ENCODE measurements around the gene ABCC3. TPM values are rescaled to one million over a fixed set of nuclear protein-coding genes. Genes with fewer than 3 reads are reported as not detected.

ABCC3 gene
- total and polyA plus RNA-seq, 9 of the 15 experiments (the other 6 are each of a cell fraction or from before 2014, with no cell fraction given), result 0.03 to 1.6 (median 0.42) TPM; not detected in 5

DNA sequence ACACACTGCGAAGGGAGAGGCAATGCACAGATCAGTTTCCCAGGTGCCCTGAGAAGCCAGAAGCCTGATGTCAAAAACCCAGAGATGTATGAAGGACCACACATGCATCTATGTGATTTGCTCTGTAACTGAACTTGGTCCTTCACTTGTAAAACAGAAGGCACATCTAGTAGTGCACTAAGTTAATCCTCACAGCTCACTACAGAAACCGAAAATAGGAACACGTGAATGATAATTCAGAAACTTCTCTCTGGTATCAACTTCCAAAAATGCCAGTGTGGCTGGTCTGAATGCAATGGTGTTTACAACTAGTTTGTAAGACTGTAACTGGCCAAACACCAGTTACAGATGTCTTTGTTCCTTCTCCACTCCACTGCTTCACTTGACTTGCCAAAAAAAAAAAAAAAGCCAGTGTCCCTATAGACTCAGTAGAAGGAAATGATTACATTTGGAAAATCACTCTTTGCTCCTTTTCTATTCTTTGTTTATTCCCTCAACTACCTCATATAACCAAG lies 61.7 kb downstream of the ABCC3 start:
- 91% methylated on average over 3 of the region's 3 CpGs for WGBS (ENCODE audit: insufficient coverage, low coverage, missing lambda C conversion rate)
- DNase-seq (ENCODE audit: extremely low read depth in 1 of 4, low spot score in 3 of 4) (no peak), ATAC-seq (no peak), FAIRE-seq (no peak)
- BruUV-seq (replicated peaks), result no TSS peak
- Histone ChIP-seq H3K27ac (ENCODE audit: extremely low read depth, low read depth, low read length) (no peak overlapping the region), H2AFZ (ENCODE audit: low read depth, low read length) (no peak overlapping the region), H3K4me1 (replicated peaks in 1 of 2; ENCODE audit: control insufficient read depth in 2 of 2, insufficient read depth in 2 of 2, low read length in 2 of 2) (no peaks in the 10 kb centered on the region), H4K20me1 (replicated peaks; ENCODE audit: control insufficient read depth, insufficient read depth, low read length) (no peaks in the 10 kb centered on the region), H3K9ac (ENCODE audit: insufficient read depth in 1 of 2, low read depth in 2 of 2, low read length in 2 of 2) (no peak overlapping the region), H3K4me3 (no peak overlapping the region), H3K9me3 (replicated peaks; ENCODE audit: control insufficient read depth, insufficient read depth, low read depth, low read length) (no peaks in the 10 kb centered on the region), H3K9me1 (ENCODE audit: control insufficient read depth, insufficient read depth, low read length) (no peaks in the 10 kb centered on the region), H3K27me3 (ENCODE audit: control insufficient read depth in 2 of 2, insufficient read depth in 2 of 2, low read length in 2 of 2) (no peaks in the 10 kb centered on the region), H3K36me3 (ENCODE audit: control insufficient read depth, insufficient read depth, low read length) (peaks cover 83% of the 10 kb centered on the region), H3K79me2 (ENCODE audit: control insufficient read depth, insufficient read depth, low read length) (0 out of 3 replicates have a peak, but pooled peaks cover 2% of the 10 kb centered on the region), H3K4me2 (ENCODE audit: insufficient read depth, low read length) (no peak overlapping the region)
- intact Hi-C loops (cut with micrococcal nuclease) (loop anchor here (5.0 kb wide), 2 partner anchors 69 to 214 kb away; no protein-coding TSS in a partner anchor), in situ Hi-C loops (cut with MboI) (no loop called here)
- POLR2A ChIA-PET, result interaction anchor here (0.7 to 1.2 kb wide), 2 partner anchors 11 kb away, joined by 4 read pairs; no protein-coding TSS in a partner anchor
- CTCF ChIA-PET (ENCODE audit: low intra/inter-chr PET ratio), result no interaction called here
- TF ChIP-seq HIVEP1 (CRISPR knock-in tag; IDR thresholded peaks at IDR 0.05) (no peak), ZBTB1 (CRISPR knock-in tag; IDR thresholded peaks at IDR 0.05; ENCODE audit: borderline replicate concordance, low read depth) (no peak), MTF1 (CRISPR knock-in tag; IDR thresholded peaks at IDR 0.05; ENCODE audit: borderline replicate concordance) (no peak), RAD51 (IDR thresholded peaks at IDR 0.05; ENCODE audit: borderline replicate concordance, low read depth) (no peak), RHOXF2B (CRISPR knock-in tag; conservative IDR thresholded peaks at IDR 0.05) (no peak), HDAC3 (IDR thresholded peaks at IDR 0.05; ENCODE audit: borderline replicate concordance, partially characterized antibody) (no peak)
- TF ChIP-seq, protein P1, sequence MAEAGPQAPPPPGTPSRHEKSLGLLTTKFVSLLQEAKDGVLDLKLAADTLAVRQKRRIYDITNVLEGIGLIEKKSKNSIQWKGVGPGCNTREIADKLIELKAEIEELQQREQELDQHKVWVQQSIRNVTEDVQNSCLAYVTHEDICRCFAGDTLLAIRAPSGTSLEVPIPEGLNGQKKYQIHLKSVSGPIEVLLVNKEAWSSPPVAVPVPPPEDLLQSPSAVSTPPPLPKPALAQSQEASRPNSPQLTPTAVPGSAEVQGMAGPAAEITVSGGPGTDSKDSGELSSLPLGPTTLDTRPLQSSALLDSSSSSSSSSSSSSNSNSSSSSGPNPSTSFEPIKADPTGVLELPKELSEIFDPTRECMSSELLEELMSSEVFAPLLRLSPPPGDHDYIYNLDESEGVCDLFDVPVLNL (CRISPR knock-in tag; IDR thresholded peaks at IDR 0.05; ENCODE audit: low read depth), result no peak
- TF ChIP-seq, protein P2, sequence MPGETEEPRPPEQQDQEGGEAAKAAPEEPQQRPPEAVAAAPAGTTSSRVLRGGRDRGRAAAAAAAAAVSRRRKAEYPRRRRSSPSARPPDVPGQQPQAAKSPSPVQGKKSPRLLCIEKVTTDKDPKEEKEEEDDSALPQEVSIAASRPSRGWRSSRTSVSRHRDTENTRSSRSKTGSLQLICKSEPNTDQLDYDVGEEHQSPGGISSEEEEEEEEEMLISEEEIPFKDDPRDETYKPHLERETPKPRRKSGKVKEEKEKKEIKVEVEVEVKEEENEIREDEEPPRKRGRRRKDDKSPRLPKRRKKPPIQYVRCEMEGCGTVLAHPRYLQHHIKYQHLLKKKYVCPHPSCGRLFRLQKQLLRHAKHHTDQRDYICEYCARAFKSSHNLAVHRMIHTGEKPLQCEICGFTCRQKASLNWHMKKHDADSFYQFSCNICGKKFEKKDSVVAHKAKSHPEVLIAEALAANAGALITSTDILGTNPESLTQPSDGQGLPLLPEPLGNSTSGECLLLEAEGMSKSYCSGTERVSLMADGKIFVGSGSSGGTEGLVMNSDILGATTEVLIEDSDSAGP (CRISPR knock-in tag; IDR thresholded peaks at IDR 0.05), result no peak
- TF ChIP-seq, protein P3, sequence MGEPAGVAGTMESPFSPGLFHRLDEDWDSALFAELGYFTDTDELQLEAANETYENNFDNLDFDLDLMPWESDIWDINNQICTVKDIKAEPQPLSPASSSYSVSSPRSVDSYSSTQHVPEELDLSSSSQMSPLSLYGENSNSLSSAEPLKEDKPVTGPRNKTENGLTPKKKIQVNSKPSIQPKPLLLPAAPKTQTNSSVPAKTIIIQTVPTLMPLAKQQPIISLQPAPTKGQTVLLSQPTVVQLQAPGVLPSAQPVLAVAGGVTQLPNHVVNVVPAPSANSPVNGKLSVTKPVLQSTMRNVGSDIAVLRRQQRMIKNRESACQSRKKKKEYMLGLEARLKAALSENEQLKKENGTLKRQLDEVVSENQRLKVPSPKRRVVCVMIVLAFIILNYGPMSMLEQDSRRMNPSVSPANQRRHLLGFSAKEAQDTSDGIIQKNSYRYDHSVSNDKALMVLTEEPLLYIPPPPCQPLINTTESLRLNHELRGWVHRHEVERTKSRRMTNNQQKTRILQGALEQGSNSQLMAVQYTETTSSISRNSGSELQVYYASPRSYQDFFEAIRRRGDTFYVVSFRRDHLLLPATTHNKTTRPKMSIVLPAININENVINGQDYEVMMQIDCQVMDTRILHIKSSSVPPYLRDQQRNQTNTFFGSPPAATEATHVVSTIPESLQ (CRISPR knock-in tag; IDR thresholded peaks at IDR 0.05), result no peak
- TF ChIP-seq, protein P4, sequence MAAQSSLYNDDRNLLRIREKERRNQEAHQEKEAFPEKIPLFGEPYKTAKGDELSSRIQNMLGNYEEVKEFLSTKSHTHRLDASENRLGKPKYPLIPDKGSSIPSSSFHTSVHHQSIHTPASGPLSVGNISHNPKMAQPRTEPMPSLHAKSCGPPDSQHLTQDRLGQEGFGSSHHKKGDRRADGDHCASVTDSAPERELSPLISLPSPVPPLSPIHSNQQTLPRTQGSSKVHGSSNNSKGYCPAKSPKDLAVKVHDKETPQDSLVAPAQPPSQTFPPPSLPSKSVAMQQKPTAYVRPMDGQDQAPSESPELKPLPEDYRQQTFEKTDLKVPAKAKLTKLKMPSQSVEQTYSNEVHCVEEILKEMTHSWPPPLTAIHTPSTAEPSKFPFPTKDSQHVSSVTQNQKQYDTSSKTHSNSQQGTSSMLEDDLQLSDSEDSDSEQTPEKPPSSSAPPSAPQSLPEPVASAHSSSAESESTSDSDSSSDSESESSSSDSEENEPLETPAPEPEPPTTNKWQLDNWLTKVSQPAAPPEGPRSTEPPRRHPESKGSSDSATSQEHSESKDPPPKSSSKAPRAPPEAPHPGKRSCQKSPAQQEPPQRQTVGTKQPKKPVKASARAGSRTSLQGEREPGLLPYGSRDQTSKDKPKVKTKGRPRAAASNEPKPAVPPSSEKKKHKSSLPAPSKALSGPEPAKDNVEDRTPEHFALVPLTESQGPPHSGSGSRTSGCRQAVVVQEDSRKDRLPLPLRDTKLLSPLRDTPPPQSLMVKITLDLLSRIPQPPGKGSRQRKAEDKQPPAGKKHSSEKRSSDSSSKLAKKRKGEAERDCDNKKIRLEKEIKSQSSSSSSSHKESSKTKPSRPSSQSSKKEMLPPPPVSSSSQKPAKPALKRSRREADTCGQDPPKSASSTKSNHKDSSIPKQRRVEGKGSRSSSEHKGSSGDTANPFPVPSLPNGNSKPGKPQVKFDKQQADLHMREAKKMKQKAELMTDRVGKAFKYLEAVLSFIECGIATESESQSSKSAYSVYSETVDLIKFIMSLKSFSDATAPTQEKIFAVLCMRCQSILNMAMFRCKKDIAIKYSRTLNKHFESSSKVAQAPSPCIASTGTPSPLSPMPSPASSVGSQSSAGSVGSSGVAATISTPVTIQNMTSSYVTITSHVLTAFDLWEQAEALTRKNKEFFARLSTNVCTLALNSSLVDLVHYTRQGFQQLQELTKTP (IDR thresholded peaks at IDR 0.05; ENCODE audit: low read depth in 1 of 2, partially characterized antibody in 2 of 2), result no peak
- TF ChIP-seq, protein P5, sequence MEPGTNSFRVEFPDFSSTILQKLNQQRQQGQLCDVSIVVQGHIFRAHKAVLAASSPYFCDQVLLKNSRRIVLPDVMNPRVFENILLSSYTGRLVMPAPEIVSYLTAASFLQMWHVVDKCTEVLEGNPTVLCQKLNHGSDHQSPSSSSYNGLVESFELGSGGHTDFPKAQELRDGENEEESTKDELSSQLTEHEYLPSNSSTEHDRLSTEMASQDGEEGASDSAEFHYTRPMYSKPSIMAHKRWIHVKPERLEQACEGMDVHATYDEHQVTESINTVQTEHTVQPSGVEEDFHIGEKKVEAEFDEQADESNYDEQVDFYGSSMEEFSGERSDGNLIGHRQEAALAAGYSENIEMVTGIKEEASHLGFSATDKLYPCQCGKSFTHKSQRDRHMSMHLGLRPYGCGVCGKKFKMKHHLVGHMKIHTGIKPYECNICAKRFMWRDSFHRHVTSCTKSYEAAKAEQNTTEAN (CRISPR knock-in tag; IDR thresholded peaks at IDR 0.05), result no peak
